Neural cell (in vitro differentiated cells): ENCODE measurements around the gene TNFRSF6B. TPM values are rescaled to one million over a fixed set of nuclear protein-coding genes. Genes with fewer than 3 reads are reported as not detected.

Experiments
- H2AFZ ChIP-seq: fragments of 200-600, 300-800 bp; sonication (generic), shearing (Covaris generic); 2 replicates; pipeline ENCODE4 v1.6.0; 2014; ENCODE audit warnings: low read depth, mild to moderate bottlenecking, antibody characterized with exemption, low read length, moderate library complexity
- H3F3A ChIP-seq: fragments of 200-600 bp; shearing (Covaris generic); 2 replicates; pipeline ENCODE4 v1.6.1; 2016; ENCODE audit warnings: mild to moderate bottlenecking, moderate library complexity, mixed read lengths, antibody characterized with exemption, low read length; ENCODE audit not compliant: insufficient read depth, poor library complexity, severe bottlenecking
- H3K27ac ChIP-seq: fragments of 200-600, 300-800 bp; sonication (generic), shearing (Covaris generic); 2 replicates; pipeline ENCODE4 v1.5.1; 2014; ENCODE audit warnings: mild to moderate bottlenecking, low read length, moderate library complexity
- H3K27me3 ChIP-seq: fragments of 300-800, 200-600 bp; sonication (generic), shearing (Covaris generic); 2 replicates; pipeline ENCODE4 v1.6.0; 2014; ENCODE audit warnings: mild to moderate bottlenecking, low read depth, low read length, moderate library complexity; ENCODE audit not compliant: insufficient read depth
- H3K36me3 ChIP-seq: fragments of 300-800, 200-600 bp; sonication (generic), shearing (Covaris generic); 2 replicates; pipeline ENCODE4 v1.5.1; 2014; ENCODE audit warnings: mild to moderate bottlenecking, antibody characterized with exemption, low read length, moderate library complexity; ENCODE audit not compliant: insufficient read depth
- H3K4me2 ChIP-seq: fragments of 300-800, 200-600 bp; sonication (generic), shearing (Covaris generic); 2 replicates; pipeline ENCODE4 v1.6.0; 2014; ENCODE audit warnings: mild to moderate bottlenecking, low read length
- H3K4me3 ChIP-seq: fragments of 300-800, 200-600 bp; sonication (generic), shearing (Covaris generic); 2 replicates; pipeline ENCODE4 v1.5.1; 2014; ENCODE audit warnings: mild to moderate bottlenecking, low read length, moderate library complexity
- H3K79me2 ChIP-seq: fragments of 200-600 bp; shearing (Covaris generic); replicated peaks from 2 replicates; pipeline ENCODE4 v1.6.0; 2014; ENCODE audit warnings: mild to moderate bottlenecking, low read length, moderate library complexity; ENCODE audit not compliant: insufficient read depth
- H3K9ac ChIP-seq: fragments of 300-800, 200-600 bp; sonication (generic), shearing (Covaris generic); 2 replicates; pipeline ENCODE4 v1.6.1; 2016; ENCODE audit warnings: mild to moderate bottlenecking, low read length, mixed read lengths
- H3K9me2 ChIP-seq: fragments of 200-600 bp; shearing (Covaris generic); 2 replicates; pipeline ENCODE4 v1.6.1; 2016; ENCODE audit warnings: mild to moderate bottlenecking, low read length, mixed read lengths; ENCODE audit not compliant: insufficient read depth
- H3K9me3 ChIP-seq: fragments of 200-600, 300-800 bp; sonication (generic), shearing (Covaris generic); 2 replicates; pipeline ENCODE4 v1.6.1; 2016; ENCODE audit warnings: mild to moderate bottlenecking, mixed run types, low read length, moderate library complexity, mixed read lengths
- H4K20me1 ChIP-seq: fragments of 200-600 bp; shearing (Covaris generic); 2 replicates; pipeline ENCODE4 v1.6.1; 2016; ENCODE audit warnings: mild to moderate bottlenecking, mixed run types; ENCODE audit not compliant: insufficient read depth
- EP300 ChIP-seq: fragments of 450-650 bp; conservative IDR thresholded peaks from 2 replicates; pipeline ENCODE4 v1.6.1; 2014; ENCODE audit warnings: antibody characterized with exemption, mild to moderate bottlenecking, moderate library complexity; ENCODE audit not compliant: poor library complexity, severe bottlenecking
- EZH2 ChIP-seq: fragments of 200-600, 300-800 bp; shearing (Covaris generic), sonication (generic); IDR thresholded peaks from 2 replicates; pipeline ENCODE4 v1.6.1; 2014; ENCODE audit warnings: antibody characterized with exemption, low read length, borderline replicate concordance, mild to moderate bottlenecking; ENCODE audit not compliant: insufficient read depth, poor library complexity, severe bottlenecking
- MXI1 ChIP-seq: fragments of 450-650 bp; conservative IDR thresholded peaks from 2 replicates; pipeline ENCODE4 v1.6.1; 2014; ENCODE audit warnings: antibody characterized with exemption, mild to moderate bottlenecking; ENCODE audit not compliant: poor library complexity, severe bottlenecking
- POLR2AphosphoS5 ChIP-seq: IDR thresholded peaks from 2 replicates; pipeline ENCODE4 v1.6.1; 2012
- RAD21 ChIP-seq: fragments of 450-650 bp; conservative IDR thresholded peaks from 2 replicates; pipeline ENCODE4 v1.6.1; 2014; ENCODE audit warnings: antibody characterized with exemption, mild to moderate bottlenecking, moderate library complexity
- REST ChIP-seq: IDR thresholded peaks from 2 replicates; pipeline ENCODE4 v1.6.1; 2012; ENCODE audit warnings: borderline replicate concordance
- SMC3 ChIP-seq: fragments of 450-650 bp; conservative IDR thresholded peaks from 2 replicates; pipeline ENCODE4 v1.6.1; 2014; ENCODE audit warnings: antibody characterized with exemption, mild to moderate bottlenecking, moderate library complexity; ENCODE audit not compliant: poor library complexity
- TAF1 ChIP-seq: IDR thresholded peaks from 2 replicates; pipeline ENCODE4 v1.6.1; 2012; ENCODE audit warnings: low read depth
- polyA plus RNA-seq: library from polyadenylated mRNA; depleted of rRNA; stranded (reverse); fragments of >200 nt; gene quantifications from 2 replicates; pipeline ENCODE4 v1.2.3, GENCODE V29; 2014
- TF ChIP-seq, protein P1 (sequence below): fragments of 450-650 bp; IDR thresholded peaks from 2 replicates; pipeline ENCODE4 v1.5.1; 2014; ENCODE audit warnings: antibody characterized with exemption, mild to moderate bottlenecking, moderate library complexity; ENCODE audit not compliant: poor library complexity, severe bottlenecking

Gene TNFRSF6B
- polyA plus RNA-seq, 1 donor from 2014 or later = 9.4 TPM

- Histone ChIP-seq H3K36me3 (no peaks in the 10 kb centered on the region), H3K27ac (peak overlapping the region; percentile 26), H3K4me3 (peak overlapping the region; percentile 23)
Observed at GRCh38 chr20:63664861-63665594, 31.4 kb upstream of the TNFRSF6B start.

GRCh38 chr20:63665708-63666107 is 30.7 kb upstream of the TNFRSF6B start:
- Histone ChIP-seq H3F3A (no peaks in the 10 kb centered on the region), H3K27me3 (no peaks in the 10 kb centered on the region), H3K4me3 (no peak overlapping the region), H3K79me2 (no peaks in the 10 kb centered on the region), H3K9me3 (no peaks in the 10 kb centered on the region), H4K20me1 (no peaks in the 10 kb centered on the region), H3K4me2 (no peak overlapping the region), H3K36me3 (no peaks in the 10 kb centered on the region), H2AFZ (no peak overlapping the region), H3K9ac (no peak overlapping the region), H3K9me2 (no peaks in the 10 kb centered on the region), H3K27ac (no peak overlapping the region)
- TF ChIP-seq REST = no peak
- TF ChIP-seq, protein P1, sequence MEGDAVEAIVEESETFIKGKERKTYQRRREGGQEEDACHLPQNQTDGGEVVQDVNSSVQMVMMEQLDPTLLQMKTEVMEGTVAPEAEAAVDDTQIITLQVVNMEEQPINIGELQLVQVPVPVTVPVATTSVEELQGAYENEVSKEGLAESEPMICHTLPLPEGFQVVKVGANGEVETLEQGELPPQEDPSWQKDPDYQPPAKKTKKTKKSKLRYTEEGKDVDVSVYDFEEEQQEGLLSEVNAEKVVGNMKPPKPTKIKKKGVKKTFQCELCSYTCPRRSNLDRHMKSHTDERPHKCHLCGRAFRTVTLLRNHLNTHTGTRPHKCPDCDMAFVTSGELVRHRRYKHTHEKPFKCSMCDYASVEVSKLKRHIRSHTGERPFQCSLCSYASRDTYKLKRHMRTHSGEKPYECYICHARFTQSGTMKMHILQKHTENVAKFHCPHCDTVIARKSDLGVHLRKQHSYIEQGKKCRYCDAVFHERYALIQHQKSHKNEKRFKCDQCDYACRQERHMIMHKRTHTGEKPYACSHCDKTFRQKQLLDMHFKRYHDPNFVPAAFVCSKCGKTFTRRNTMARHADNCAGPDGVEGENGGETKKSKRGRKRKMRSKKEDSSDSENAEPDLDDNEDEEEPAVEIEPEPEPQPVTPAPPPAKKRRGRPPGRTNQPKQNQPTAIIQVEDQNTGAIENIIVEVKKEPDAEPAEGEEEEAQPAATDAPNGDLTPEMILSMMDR = no peak
- no peak for TF ChIP-seq SMC3
- no peak for TF ChIP-seq EZH2
- TF ChIP-seq EP300 = no peak
- TF ChIP-seq RAD21 = no peak

More at GRCh38 chr20:63664861-63665594, 31.4 kb upstream of the TNFRSF6B start:
- Histone ChIP-seq H3K27me3 (no peaks in the 10 kb centered on the region), H2AFZ (no peak overlapping the region), H3K9me2 (no peaks in the 10 kb centered on the region), H3K79me2 (no peaks in the 10 kb centered on the region), H3K9me3 (no peaks in the 10 kb centered on the region), H4K20me1 (no peaks in the 10 kb centered on the region), H3F3A (no peaks in the 10 kb centered on the region), H3K4me2 (no peak overlapping the region), H3K9ac (peak overlapping the region; percentile 43)
- TF ChIP-seq, protein P1 = no peak
- TF ChIP-seq RAD21 = no peak
- TF ChIP-seq EZH2 = no peak
- no peak for TF ChIP-seq POLR2AphosphoS5
- no peak for TF ChIP-seq TAF1
- no peak for TF ChIP-seq SMC3
- TF ChIP-seq MXI1 = no peak
- TF ChIP-seq REST = no peak
- no peak for TF ChIP-seq EP300
